Measurements from ENCODE around the gene TRMT1. TPM values are rescaled to one million over a fixed set of nuclear protein-coding genes. Genes with fewer than 3 reads are reported as not detected.

TRMT1 gene
- total RNA-seq, 1 experiment from 2014 or later, result 52.0 TPM

GRCh38 chr19:13133241-13133870, 16.8 kb upstream of the TRMT1 start:
- in situ Hi-C loops (cut with HindIII; ENCODE audit: low pct_unique_long_range_greater_than_20kb, low sequenced_read_pairs) (no loop called here), intact Hi-C loops (cut with micrococcal nuclease; ENCODE audit: unreplicated experiment) (no loop called here)
- ATAC-seq (no peak), DNase-seq (ENCODE audit: low read depth, low spot score) (no peak)
- H3K27me3 ChIP-seq (ENCODE audit: control insufficient read depth, insufficient read depth, low read length), result no peaks in the 10 kb centered on the region
- H3K36me3 ChIP-seq (ENCODE audit: control insufficient read depth, insufficient read depth, low read length), result no peaks in the 10 kb centered on the region; the same call in 1 of the 2 replicates
- H3K4me3 ChIP-seq (ENCODE audit: low read depth in 2 of 2, low read length in 2 of 2), result no peak overlapping the region
- ChIA-PET CTCF (no interaction called here), POLR2A (interaction anchor here (0.5 to 0.7 kb wide), 3 partner anchors 14 to 115 kb away, joined by 8 to 12 read pairs (median 8); no protein-coding TSS in a partner anchor)
- no peaks in the 10 kb centered on the region for H3K4me1 ChIP-seq (ENCODE audit: control insufficient read depth, insufficient read depth, low read length)
- BruUV-seq (replicated peaks), result no TSS peak
- TF ChIP-seq, protein P1, sequence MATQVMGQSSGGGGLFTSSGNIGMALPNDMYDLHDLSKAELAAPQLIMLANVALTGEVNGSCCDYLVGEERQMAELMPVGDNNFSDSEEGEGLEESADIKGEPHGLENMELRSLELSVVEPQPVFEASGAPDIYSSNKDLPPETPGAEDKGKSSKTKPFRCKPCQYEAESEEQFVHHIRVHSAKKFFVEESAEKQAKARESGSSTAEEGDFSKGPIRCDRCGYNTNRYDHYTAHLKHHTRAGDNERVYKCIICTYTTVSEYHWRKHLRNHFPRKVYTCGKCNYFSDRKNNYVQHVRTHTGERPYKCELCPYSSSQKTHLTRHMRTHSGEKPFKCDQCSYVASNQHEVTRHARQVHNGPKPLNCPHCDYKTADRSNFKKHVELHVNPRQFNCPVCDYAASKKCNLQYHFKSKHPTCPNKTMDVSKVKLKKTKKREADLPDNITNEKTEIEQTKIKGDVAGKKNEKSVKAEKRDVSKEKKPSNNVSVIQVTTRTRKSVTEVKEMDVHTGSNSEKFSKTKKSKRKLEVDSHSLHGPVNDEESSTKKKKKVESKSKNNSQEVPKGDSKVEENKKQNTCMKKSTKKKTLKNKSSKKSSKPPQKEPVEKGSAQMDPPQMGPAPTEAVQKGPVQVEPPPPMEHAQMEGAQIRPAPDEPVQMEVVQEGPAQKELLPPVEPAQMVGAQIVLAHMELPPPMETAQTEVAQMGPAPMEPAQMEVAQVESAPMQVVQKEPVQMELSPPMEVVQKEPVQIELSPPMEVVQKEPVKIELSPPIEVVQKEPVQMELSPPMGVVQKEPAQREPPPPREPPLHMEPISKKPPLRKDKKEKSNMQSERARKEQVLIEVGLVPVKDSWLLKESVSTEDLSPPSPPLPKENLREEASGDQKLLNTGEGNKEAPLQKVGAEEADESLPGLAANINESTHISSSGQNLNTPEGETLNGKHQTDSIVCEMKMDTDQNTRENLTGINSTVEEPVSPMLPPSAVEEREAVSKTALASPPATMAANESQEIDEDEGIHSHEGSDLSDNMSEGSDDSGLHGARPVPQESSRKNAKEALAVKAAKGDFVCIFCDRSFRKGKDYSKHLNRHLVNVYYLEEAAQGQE (IDR thresholded peaks at IDR 0.05; ENCODE audit: insufficient read depth in 1 of 2, low read depth in 2 of 2, low read length in 1 of 2), result no peak
- TF ChIP-seq POLR2AphosphoS5 (IDR thresholded peaks at IDR 0.05; ENCODE audit: low read depth, low read length), result no peak
- TF ChIP-seq SIN3A (IDR thresholded peaks at IDR 0.05; ENCODE audit: borderline replicate concordance, insufficient read depth, low read depth, low read length), result no peak
- TF ChIP-seq TCF7L2 (IDR thresholded peaks at IDR 0.05; ENCODE audit: low read depth, low read length), result no peak
- TF ChIP-seq CTCF (IDR thresholded peaks at IDR 0.05), result no peak
- no peaks in the 10 kb centered on the region for H3K9me3 ChIP-seq (ENCODE audit: control insufficient read depth, insufficient read depth, low read depth, low read length)
- no peak overlapping the region for H3K27ac ChIP-seq (ENCODE audit: low read length)

DNA sequence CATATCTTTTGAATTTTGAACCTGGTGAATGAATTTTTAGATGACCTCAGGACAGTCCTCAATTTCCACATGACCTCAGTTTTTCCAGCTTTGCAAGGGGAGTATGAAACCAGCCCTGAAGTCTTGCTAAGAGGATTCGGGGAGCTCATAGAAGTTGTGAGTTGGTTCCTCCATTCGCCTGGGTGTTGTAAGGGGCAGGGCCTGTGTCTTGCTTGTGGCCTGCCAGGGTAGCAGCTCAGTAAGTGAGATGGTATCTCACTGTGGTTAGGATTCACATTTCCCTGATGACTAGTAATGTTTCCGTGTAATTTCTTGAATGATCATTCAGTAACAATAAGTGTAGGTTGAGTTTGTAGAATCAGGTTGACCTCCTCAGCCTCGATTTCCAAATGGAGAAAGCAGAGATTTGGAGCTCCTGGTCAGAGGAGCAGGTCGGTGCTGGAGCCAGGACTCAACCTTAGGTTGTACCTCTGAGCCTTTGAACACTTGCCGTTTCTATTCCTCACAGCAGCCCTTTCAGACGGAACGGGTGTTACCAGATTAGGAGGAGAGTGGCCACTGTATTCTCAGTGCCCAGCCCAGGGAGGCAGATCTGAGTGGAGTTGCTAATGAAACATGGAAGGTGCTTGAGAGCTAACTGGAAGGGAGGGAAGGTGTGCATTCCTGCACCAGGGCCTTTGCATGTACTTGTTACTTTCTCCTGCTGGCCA, 16.1 kb upstream of the TRMT1 start:
- Histone ChIP-seq H3K27ac (ENCODE audit: low read length) (no peak overlapping the region), H3K36me3 (ENCODE audit: control insufficient read depth, insufficient read depth, low read length) (no peaks in the 10 kb centered on the region), H3K4me1 (ENCODE audit: control insufficient read depth, insufficient read depth, low read length) (no peaks in the 10 kb centered on the region), H3K9me3 (ENCODE audit: control insufficient read depth, insufficient read depth, low read depth, low read length) (no peaks in the 10 kb centered on the region), H3K4me3 (ENCODE audit: low read depth in 2 of 2, low read length in 2 of 2) (no peak overlapping the region), H3K27me3 (ENCODE audit: control insufficient read depth, insufficient read depth, low read length) (no peaks in the 10 kb centered on the region)
- no peak for TF ChIP-seq POLR2AphosphoS5 (IDR thresholded peaks at IDR 0.05; ENCODE audit: low read depth, low read length)
- TF ChIP-seq, protein P1 (IDR thresholded peaks at IDR 0.05; ENCODE audit: insufficient read depth in 1 of 2, low read depth in 2 of 2, low read length in 1 of 2), result no peak
- no peak for TF ChIP-seq SIN3A (IDR thresholded peaks at IDR 0.05; ENCODE audit: borderline replicate concordance, insufficient read depth, low read depth, low read length)
- TF ChIP-seq CTCF (IDR thresholded peaks at IDR 0.05), result no peak
- TF ChIP-seq TCF7L2 (IDR thresholded peaks at IDR 0.05; ENCODE audit: low read depth, low read length), result no peak
- in situ Hi-C loops (cut with HindIII; ENCODE audit: low pct_unique_long_range_greater_than_20kb, low sequenced_read_pairs) (no loop called here), intact Hi-C loops (cut with micrococcal nuclease; ENCODE audit: unreplicated experiment) (no loop called here)
- CTCF ChIA-PET, result no interaction called here
- ATAC-seq, result no peak
- POLR2A ChIA-PET, result no interaction called here
- no peak for DNase-seq (ENCODE audit: low read depth, low spot score)
- BruUV-seq (replicated peaks), result no TSS peak

Measured in Panc1 (cell line).